Vagina (tissue), 2 donors: ENCODE results near the gene LMCD1.

Source experiments
- POLR2A ChIP-seq, 2 donors: fragments of 450-650 bp; IDR thresholded peaks; one replicate each; pipeline ENCODE4 v1.6.1; 2017; ENCODE audit warnings: antibody characterized with exemption in 2 of 2, mild to moderate bottlenecking in 2 of 2, moderate library complexity in 2 of 2
- POLR2AphosphoS5 ChIP-seq, 2 donors: sonication (generic); formaldehyde crosslinking; IDR thresholded peaks; one replicate each; pipeline ENCODE4 v1.9.0; 2017; ENCODE audit warnings: antibody characterized with exemption in 2 of 2, mild to moderate bottlenecking in 2 of 2, low read depth in 1 of 2; ENCODE audit not compliant: insufficient read depth in 1 of 2
- TF ChIP-seq, protein P1 (sequence below), 3 experiments: fragments of 450-650 bp in 2 of 3; fragments of 200-600 bp in 1 of 3; sonication (generic) in 1 of 3; IDR thresholded peaks; one replicate each; pipeline ENCODE4 v1.5.1; 2017 to 2019; ENCODE audit warnings: antibody characterized with exemption in 3 of 3, mild to moderate bottlenecking in 2 of 3, moderate library complexity in 2 of 3

DNA sequence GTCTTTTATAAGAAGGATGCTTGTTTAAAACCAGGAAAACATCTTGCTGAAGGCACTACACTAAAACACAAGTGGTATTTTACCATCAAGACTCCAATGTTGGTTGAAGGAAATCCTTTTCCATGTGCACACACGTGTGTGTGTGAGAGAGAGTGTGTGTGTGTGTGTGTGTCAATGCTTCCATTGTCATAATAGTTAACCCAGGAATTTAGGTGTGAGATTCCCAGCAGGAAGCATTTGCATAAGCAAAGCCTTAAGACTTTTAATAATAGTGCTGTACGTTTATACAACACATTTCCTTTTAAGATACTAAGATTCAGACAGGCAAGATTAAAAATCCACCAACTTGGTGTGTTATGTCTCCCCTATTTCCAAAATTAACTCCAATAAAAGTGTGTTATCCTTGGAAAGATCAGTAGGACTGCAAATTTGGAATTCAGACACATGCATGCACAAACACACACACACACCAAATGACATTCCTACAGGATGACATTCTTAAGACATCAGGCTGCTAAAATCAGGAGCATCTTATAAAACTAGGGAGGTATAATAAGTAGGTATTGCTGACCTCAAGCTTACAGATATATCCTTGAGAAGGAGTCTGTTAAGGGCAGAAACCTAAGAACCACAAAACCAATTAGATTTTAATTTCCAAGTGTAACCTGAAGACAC is 18.3 kb downstream of the LMCD1 start:
- no peak for TF ChIP-seq POLR2AphosphoS5 (IDR thresholded peaks at IDR 0.05; ENCODE audit: insufficient read depth in 1 of 2, low read depth in 1 of 2)
- TF ChIP-seq, protein P1, sequence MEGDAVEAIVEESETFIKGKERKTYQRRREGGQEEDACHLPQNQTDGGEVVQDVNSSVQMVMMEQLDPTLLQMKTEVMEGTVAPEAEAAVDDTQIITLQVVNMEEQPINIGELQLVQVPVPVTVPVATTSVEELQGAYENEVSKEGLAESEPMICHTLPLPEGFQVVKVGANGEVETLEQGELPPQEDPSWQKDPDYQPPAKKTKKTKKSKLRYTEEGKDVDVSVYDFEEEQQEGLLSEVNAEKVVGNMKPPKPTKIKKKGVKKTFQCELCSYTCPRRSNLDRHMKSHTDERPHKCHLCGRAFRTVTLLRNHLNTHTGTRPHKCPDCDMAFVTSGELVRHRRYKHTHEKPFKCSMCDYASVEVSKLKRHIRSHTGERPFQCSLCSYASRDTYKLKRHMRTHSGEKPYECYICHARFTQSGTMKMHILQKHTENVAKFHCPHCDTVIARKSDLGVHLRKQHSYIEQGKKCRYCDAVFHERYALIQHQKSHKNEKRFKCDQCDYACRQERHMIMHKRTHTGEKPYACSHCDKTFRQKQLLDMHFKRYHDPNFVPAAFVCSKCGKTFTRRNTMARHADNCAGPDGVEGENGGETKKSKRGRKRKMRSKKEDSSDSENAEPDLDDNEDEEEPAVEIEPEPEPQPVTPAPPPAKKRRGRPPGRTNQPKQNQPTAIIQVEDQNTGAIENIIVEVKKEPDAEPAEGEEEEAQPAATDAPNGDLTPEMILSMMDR (IDR thresholded peaks at IDR 0.05): no peak
- TF ChIP-seq POLR2A (IDR thresholded peaks at IDR 0.05): no peak
